Measurements from ENCODE around the gene ECSIT.
"Not testable (repeated sequence)": the region's sequence is repeated elsewhere in the genome, so short reads cannot be mapped to it uniquely, and the experiment has no call there.

DNA sequence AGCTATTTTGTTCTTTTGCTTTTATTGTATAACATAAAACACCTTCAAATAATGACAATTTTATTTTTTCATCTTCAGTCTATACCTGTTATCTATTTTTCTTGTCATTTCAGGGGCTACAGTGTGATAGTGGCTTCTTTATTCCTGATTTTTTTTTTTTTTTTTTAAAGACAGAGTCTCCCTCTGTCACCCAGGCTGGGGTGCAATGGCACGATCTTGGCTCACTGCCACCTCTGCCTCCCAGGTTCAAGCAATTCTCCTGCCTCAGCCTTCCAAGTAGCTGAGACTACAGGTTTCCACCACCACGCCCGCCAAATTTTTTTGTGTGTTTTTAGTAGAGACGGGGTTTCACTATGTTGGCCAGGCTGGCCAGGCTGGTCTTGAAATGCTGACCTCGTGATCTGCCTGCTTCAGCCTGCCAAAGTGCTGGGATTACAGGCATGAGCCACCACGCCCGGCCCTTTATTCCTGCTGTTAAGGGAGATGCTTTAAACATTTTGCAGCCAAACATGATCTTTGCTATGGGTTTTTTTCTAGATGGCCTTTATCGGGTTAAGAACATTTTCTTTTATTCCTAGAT, 60.6 kb downstream of the ECSIT start:
- TF ChIP-seq, protein P1, sequence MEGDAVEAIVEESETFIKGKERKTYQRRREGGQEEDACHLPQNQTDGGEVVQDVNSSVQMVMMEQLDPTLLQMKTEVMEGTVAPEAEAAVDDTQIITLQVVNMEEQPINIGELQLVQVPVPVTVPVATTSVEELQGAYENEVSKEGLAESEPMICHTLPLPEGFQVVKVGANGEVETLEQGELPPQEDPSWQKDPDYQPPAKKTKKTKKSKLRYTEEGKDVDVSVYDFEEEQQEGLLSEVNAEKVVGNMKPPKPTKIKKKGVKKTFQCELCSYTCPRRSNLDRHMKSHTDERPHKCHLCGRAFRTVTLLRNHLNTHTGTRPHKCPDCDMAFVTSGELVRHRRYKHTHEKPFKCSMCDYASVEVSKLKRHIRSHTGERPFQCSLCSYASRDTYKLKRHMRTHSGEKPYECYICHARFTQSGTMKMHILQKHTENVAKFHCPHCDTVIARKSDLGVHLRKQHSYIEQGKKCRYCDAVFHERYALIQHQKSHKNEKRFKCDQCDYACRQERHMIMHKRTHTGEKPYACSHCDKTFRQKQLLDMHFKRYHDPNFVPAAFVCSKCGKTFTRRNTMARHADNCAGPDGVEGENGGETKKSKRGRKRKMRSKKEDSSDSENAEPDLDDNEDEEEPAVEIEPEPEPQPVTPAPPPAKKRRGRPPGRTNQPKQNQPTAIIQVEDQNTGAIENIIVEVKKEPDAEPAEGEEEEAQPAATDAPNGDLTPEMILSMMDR (IDR thresholded peaks at IDR 0.05), result not testable (repeated sequence)
- not testable (repeated sequence) for TF ChIP-seq MXI1 (IDR thresholded peaks at IDR 0.05; ENCODE audit: low read depth, low read length); EP300 (IDR thresholded peaks at IDR 0.05; ENCODE audit: borderline replicate concordance in 1 of 2, low read depth in 1 of 2, low read length in 1 of 2); POLR2AphosphoS5 (IDR thresholded peaks at IDR 0.05; ENCODE audit: low read depth, low read length); TAF1 (IDR thresholded peaks at IDR 0.05; ENCODE audit: borderline replicate concordance, low read depth, low read length); RCOR1 (IDR thresholded peaks at IDR 0.05; ENCODE audit: low read length); SMC3 (IDR thresholded peaks at IDR 0.05; ENCODE audit: low read depth, low read length); EZH2phosphoT487 (IDR thresholded peaks at IDR 0.05; ENCODE audit: borderline replicate concordance, low read depth); ELF1 (IDR thresholded peaks at IDR 0.05)
- TF ChIP-seq, protein P2, sequence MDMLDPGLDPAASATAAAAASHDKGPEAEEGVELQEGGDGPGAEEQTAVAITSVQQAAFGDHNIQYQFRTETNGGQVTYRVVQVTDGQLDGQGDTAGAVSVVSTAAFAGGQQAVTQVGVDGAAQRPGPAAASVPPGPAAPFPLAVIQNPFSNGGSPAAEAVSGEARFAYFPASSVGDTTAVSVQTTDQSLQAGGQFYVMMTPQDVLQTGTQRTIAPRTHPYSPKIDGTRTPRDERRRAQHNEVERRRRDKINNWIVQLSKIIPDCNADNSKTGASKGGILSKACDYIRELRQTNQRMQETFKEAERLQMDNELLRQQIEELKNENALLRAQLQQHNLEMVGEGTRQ (IDR thresholded peaks at IDR 0.05; ENCODE audit: borderline replicate concordance, low read depth, low read length), result not testable (repeated sequence)
- TF ChIP-seq, protein P3, sequence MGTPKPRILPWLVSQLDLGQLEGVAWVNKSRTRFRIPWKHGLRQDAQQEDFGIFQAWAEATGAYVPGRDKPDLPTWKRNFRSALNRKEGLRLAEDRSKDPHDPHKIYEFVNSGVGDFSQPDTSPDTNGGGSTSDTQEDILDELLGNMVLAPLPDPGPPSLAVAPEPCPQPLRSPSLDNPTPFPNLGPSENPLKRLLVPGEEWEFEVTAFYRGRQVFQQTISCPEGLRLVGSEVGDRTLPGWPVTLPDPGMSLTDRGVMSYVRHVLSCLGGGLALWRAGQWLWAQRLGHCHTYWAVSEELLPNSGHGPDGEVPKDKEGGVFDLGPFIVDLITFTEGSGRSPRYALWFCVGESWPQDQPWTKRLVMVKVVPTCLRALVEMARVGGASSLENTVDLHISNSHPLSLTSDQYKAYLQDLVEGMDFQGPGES (IDR thresholded peaks at IDR 0.05; ENCODE audit: low read depth, low read length), result not testable (repeated sequence)
- TF ChIP-seq, protein P4, sequence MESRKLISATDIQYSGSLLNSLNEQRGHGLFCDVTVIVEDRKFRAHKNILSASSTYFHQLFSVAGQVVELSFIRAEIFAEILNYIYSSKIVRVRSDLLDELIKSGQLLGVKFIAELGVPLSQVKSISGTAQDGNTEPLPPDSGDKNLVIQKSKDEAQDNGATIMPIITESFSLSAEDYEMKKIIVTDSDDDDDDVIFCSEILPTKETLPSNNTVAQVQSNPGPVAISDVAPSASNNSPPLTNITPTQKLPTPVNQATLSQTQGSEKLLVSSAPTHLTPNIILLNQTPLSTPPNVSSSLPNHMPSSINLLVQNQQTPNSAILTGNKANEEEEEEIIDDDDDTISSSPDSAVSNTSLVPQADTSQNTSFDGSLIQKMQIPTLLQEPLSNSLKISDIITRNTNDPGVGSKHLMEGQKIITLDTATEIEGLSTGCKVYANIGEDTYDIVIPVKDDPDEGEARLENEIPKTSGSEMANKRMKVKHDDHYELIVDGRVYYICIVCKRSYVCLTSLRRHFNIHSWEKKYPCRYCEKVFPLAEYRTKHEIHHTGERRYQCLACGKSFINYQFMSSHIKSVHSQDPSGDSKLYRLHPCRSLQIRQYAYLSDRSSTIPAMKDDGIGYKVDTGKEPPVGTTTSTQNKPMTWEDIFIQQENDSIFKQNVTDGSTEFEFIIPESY (IDR thresholded peaks at IDR 0.05; ENCODE audit: borderline replicate concordance, low read depth), result not testable (repeated sequence)

All from SK-N-SH (cell line).